ENCODE data around the gene TSR2. TPM values are rescaled to one million over a fixed set of nuclear protein-coding genes. Genes with fewer than 3 reads are reported as not detected.

Gene TSR2
- total and polyA plus RNA-seq, 10 of the 15 experiments (the other 5 are each of a cell fraction or from before 2014, with no cell fraction given): 8.5 to 73.2 (median 30.8) TPM

- H3K79me2 ChIP-seq (ENCODE audit: control insufficient read depth, insufficient read depth, low read length): peaks cover 22% of the 10 kb centered on the region
- ChIA-PET SMC1A (ENCODE audit: uncharacterized antibody, unreplicated experiment) (no interaction called here), POLR2A (no interaction called here), CTCF (interaction anchor here (0.6 kb wide), 1 partner anchor 245 kb away, joined by 3 read pairs; no protein-coding TSS in a partner anchor), RAD21 (ENCODE audit: unreplicated experiment) (no interaction called here)
- ATAC-seq (no peak), DNase-seq (ENCODE audit: low read depth, low spot score) (no peak), FAIRE-seq (no peak)
- no TSS peak for BruUV-seq (replicated peaks)
- no peaks in the 10 kb centered on the region for H4K20me1 ChIP-seq (ENCODE audit: control insufficient read depth, insufficient read depth)
- no peak overlapping the region for H3K4me2 ChIP-seq (ENCODE audit: control insufficient read depth, insufficient read depth)
- H3K9ac ChIP-seq (ENCODE audit: control insufficient read depth, insufficient read depth, low read length): no peak overlapping the region
- H3K27ac ChIP-seq (ENCODE audit: control insufficient read depth, insufficient read depth): no peak overlapping the region
- in situ Hi-C loops (cut with MboI): no loop called here
- no peaks in the 10 kb centered on the region for H3K27me3 ChIP-seq (replicated peaks in 1 of 2; ENCODE audit: control insufficient read depth in 2 of 2, insufficient read depth in 2 of 2, low read length in 1 of 2)
- H2AFZ ChIP-seq (ENCODE audit: control insufficient read depth, low read depth, low read length): no peak overlapping the region
- H3K4me1 ChIP-seq (ENCODE audit: control insufficient read depth, insufficient read depth, low read length): no peaks in the 10 kb centered on the region; the same call in 1 of the 2 replicates
- H3K9me3 ChIP-seq (replicated peaks; ENCODE audit: control insufficient read depth, insufficient read depth, low read length): no peaks in the 10 kb centered on the region; the same call in 2 of the 3 replicates
- peaks cover 0 to 2% of the 10 kb centered on the region in 2 experiments; a peak in 2 of 4 replicates for H3K36me3 ChIP-seq (ENCODE audit: control insufficient read depth in 2 of 2, insufficient read depth in 2 of 2, low read length in 1 of 2)
- no peak overlapping the region for H3K4me3 ChIP-seq
- intact Hi-C loops (cut with micrococcal nuclease; ENCODE audit: unreplicated experiment): loop anchor here (5.0 kb wide), 1 partner anchor 400 kb away; the partner anchor contains the start of gene PHF8
- TF ChIP-seq E2F4 (IDR thresholded peaks at IDR 0.05; ENCODE audit: low read depth, low read length) (no peak), CREM (IDR thresholded peaks at IDR 0.05; ENCODE audit: low read depth) (no peak), POLR2AphosphoS2 (IDR thresholded peaks at IDR 0.05; ENCODE audit: low read depth, low read length) (no peak), JUNB (IDR thresholded peaks at IDR 0.05) (no peak), ZNF622 (IDR thresholded peaks at IDR 0.05) (no peak), BACH1 (IDR thresholded peaks at IDR 0.05; ENCODE audit: borderline replicate concordance) (no peak), ELK1 (IDR thresholded peaks at IDR 0.05; ENCODE audit: low read depth, low read length) (no peak), SUPT20H (IDR thresholded peaks at IDR 0.05; ENCODE audit: borderline replicate concordance, control insufficient read depth, low read depth, low read length) (no peak), CREB1 (IDR thresholded peaks at IDR 0.05; ENCODE audit: low read depth) (no peak), SMC3 (IDR thresholded peaks at IDR 0.05; ENCODE audit: borderline replicate concordance, low read length) (no peak), BHLHE40 (IDR thresholded peaks at IDR 0.05; ENCODE audit: borderline replicate concordance in 1 of 2, low read depth in 2 of 2, low read length in 1 of 2) (no peak), NR2C2 (IDR thresholded peaks at IDR 0.05; ENCODE audit: borderline replicate concordance, control insufficient read depth, insufficient read length, low read depth) (no peak), ZNF687 (IDR thresholded peaks at IDR 0.05) (no peak), ZNF592 (IDR thresholded peaks at IDR 0.05) (no peak), RBBP5 (conservative IDR thresholded peaks at IDR 0.05) (no peak)
These were observed 2.6 kb downstream of the TSR2 start for GRCh38 chrX:54442790-54443189.
